Body of pancreas (tissue), 4 donors: Measurements from ENCODE around the gene HIKESHI.

Experiments used
- POLR2A ChIP-seq, 3 donors: fragments of 450-650 bp; IDR thresholded peaks; one replicate each; pipeline ENCODE4 v1.6.1; 2016; ENCODE audit warnings: antibody characterized with exemption in 3 of 3, mild to moderate bottlenecking in 2 of 3
- TF ChIP-seq, protein P1 (sequence below), 7 experiments: fragments of 450-650 bp in 4 of 7; fragments of 200-600 bp in 3 of 7; sonication (generic) in 3 of 7; IDR thresholded peaks; one replicate each; pipeline ENCODE4 v1.5.1; 2016 to 2019; ENCODE audit warnings: antibody characterized with exemption in 7 of 7

DNA sequence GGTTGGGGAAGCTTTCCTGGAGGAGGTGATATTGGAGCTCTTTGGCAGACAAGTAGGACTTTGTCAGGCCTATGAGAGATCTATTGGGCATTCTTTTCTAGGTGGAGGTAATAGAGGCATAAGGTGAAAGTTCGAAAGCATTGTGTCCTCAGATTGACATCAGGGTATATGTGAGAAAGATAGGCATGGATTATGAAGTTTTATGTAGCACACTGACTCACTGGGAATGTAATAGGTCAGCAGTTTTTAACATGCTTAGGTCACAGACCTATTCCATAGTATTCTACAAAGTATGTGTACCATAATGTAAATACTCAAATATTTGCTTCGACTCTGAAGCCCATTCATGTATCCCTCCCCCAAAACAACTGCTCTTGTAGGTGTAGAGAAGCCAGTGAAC lies 11.8 kb downstream of the HIKESHI start:
- TF ChIP-seq, protein P1, sequence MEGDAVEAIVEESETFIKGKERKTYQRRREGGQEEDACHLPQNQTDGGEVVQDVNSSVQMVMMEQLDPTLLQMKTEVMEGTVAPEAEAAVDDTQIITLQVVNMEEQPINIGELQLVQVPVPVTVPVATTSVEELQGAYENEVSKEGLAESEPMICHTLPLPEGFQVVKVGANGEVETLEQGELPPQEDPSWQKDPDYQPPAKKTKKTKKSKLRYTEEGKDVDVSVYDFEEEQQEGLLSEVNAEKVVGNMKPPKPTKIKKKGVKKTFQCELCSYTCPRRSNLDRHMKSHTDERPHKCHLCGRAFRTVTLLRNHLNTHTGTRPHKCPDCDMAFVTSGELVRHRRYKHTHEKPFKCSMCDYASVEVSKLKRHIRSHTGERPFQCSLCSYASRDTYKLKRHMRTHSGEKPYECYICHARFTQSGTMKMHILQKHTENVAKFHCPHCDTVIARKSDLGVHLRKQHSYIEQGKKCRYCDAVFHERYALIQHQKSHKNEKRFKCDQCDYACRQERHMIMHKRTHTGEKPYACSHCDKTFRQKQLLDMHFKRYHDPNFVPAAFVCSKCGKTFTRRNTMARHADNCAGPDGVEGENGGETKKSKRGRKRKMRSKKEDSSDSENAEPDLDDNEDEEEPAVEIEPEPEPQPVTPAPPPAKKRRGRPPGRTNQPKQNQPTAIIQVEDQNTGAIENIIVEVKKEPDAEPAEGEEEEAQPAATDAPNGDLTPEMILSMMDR (IDR thresholded peaks at IDR 0.05): no peak
- TF ChIP-seq POLR2A (IDR thresholded peaks at IDR 0.05): no peak
